ENCODE results near the gene BMPER.

DNA sequence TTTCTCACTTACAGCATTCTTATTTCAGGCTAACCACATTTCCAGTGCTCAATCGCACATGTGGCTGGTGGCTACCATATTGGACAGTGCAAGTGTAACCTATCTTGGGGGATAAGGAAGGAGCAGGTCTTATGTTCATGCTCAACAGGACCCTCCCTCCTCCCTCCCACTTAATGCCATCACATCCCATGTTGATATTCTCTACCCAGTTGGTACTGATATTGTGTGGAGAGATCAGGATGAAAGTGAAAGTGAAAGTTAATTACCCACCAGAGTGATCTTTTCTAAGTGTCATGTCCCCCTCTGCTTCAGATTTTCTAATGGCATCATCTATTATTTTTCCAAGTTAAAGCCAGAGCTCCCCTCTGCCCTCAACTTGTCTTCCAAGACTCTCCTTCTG, 91.6 kb downstream of the BMPER start:
- TF ChIP-seq, protein P1, sequence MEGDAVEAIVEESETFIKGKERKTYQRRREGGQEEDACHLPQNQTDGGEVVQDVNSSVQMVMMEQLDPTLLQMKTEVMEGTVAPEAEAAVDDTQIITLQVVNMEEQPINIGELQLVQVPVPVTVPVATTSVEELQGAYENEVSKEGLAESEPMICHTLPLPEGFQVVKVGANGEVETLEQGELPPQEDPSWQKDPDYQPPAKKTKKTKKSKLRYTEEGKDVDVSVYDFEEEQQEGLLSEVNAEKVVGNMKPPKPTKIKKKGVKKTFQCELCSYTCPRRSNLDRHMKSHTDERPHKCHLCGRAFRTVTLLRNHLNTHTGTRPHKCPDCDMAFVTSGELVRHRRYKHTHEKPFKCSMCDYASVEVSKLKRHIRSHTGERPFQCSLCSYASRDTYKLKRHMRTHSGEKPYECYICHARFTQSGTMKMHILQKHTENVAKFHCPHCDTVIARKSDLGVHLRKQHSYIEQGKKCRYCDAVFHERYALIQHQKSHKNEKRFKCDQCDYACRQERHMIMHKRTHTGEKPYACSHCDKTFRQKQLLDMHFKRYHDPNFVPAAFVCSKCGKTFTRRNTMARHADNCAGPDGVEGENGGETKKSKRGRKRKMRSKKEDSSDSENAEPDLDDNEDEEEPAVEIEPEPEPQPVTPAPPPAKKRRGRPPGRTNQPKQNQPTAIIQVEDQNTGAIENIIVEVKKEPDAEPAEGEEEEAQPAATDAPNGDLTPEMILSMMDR (IDR thresholded peaks at IDR 0.05): no peak
- TF ChIP-seq POLR2A (IDR thresholded peaks at IDR 0.05; ENCODE audit: low read depth): no peak
- TF ChIP-seq POLR2AphosphoS5 (IDR thresholded peaks at IDR 0.05): no peak

Measured in esophagus muscularis mucosa (tissue), 3 donors.